GM18508 (cell line): ENCODE measurements around the gene UNC5CL.
"Not testable (repeated sequence)": the region's sequence is repeated elsewhere in the genome, so short reads cannot be mapped to it uniquely, and the experiment has no call there.

Source experiments
- ATAC-seq: cut with Tn5 transposase; IDR thresholded peaks from one replicate; pipeline ENCODE4 v1.9.1; 2021; ENCODE audit warnings: moderate number of reproducible peaks; ENCODE audit not compliant: insufficient read depth, unreplicated experiment

UNC5CL gene

GRCh38 chr6:41011673-41012072, 27.3 kb downstream of the UNC5CL start:
- ATAC-seq = no peak

DNA sequence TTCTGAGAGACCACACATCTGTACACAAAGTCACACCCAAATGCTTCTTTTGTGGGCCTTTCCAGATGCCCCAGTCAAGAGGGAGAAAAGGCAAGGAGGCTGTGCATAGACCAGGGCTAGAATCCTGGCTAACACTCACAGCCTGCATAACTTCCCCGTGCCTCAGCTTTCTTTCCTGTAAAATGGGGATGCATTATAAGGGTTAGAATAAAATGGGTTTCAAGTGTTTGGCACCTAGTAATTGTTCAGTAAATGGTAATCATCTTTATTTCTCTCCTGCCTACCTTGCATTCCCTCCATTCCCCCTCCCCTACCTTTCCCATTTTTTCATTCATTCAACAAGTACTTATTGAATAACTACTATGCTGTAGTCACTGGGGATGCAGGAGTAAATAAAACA, 29.4 kb downstream of the UNC5CL start:
- no peak for ATAC-seq

DNA sequence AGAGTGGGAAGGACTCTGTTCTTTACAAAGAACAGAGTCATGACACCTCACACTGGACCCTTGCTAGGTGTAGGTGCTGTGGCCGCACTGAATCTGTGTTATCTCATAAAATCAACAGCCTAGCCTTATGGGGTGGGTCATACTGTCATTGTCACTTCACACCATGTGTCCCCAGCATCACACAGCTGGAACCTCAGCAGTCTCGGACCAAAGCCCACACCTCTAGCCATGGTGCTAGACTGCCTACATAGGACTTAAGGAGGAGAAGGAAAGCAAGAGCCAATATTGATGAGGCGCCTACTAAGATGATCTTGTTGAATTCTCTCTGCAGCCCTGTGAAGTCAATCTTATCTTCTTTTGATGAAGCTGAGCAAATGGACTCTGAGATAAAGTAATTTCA, 31.0 kb downstream of the UNC5CL start:
- ATAC-seq = no peak

DNA sequence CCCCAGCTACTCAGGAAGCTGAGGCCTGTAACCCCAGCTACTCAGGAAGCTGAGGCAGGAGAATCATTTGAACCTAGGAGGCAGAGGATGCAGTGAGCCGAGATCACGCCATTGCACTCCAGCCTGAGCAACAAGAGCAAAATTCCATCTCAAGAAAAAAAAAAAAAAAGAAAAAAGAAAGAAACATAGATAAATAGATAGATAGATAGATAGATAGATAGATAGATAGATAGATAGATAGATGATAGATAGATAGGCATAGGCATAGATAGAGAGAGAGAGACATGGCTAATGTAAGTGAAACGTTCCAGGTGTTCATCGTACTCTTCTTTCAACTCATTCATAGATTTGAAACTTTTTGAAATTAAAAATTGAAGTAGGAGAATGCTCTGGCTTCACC, 32.0 kb downstream of the UNC5CL start:
- not testable (repeated sequence) for ATAC-seq

DNA sequence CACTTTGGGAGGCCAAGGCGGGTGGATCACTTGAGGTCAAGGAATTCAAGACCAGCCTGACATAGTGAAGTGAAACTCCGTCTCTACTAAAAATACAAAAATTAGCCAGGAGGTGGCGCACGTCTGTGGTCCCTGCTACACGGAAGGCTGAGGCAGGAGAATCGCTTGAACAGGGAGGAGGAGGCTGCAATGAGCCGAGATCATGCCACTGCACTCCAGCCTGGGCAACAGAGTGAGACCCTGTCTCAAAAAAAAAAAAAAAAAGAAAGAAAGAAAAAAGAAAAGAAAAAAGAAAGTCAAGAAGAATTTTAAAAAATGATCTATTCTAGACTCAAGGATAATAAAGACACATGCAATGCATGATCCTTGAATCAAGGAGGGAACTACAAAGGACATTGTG, 32.8 kb downstream of the UNC5CL start:
- not testable (repeated sequence) for ATAC-seq

DNA sequence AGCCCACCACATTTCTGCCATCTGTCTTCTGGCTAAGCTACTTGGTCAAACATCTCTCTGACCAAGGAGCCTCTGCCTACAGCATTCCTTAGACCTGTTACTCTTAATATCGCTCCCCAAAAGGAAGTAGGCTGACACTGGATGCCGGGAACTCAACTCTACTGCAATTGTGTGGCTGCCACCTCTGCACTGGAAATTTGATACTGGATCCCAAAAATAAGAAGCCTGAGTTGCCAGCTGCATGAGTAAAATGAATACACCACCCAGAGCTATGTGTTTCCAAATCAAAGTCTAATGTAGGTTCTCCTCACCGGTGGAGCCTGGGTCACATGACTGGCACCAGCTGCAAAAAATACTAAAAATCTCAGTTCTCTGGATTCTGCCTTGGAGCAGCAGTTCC, 36.9 kb downstream of the UNC5CL start:
- no peak for ATAC-seq

DNA sequence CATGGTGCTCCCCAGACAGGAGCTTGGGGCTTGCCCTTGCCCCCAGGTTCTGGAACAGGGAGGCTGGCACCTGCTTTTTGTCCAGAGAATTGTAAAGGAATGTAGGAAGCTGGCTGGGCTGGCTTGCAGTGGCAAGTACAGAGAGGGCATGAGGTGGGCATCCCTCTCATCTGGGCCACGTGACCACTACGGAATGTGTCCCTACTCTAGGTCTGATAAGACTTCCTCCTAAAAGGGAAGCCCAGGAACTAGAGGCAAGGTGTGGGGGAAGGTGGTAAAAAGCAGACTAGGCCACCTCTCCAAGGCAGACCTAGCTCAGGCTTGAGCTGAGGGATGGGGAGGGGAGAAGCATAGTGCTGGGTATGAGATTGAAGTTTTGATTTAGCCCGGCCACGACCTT, 38.8 kb downstream of the UNC5CL start:
- ATAC-seq = no peak

GRCh38 chr6:40999569-40999968, 39.5 kb downstream of the UNC5CL start:
- no peak for ATAC-seq

DNA sequence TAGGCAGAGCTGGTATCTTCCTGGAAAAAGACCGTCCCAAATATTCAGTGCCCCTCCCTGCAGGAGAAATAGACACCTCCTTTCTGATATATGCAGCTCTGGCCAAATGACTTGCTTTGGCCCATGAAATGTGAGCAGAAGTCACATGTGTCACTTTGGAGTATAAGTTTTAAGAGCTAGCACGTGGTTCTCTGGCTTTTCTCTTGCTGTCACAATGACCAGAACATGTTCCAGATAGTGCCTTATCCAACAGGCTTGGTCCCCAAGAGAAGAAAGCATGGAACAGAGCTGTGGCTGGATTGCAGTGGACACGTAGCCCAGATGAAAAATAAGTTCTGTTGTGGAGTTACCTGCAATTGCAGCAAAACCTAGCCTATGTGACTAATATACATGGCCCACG, 40.4 kb downstream of the UNC5CL start:
- ATAC-seq = no peak

DNA sequence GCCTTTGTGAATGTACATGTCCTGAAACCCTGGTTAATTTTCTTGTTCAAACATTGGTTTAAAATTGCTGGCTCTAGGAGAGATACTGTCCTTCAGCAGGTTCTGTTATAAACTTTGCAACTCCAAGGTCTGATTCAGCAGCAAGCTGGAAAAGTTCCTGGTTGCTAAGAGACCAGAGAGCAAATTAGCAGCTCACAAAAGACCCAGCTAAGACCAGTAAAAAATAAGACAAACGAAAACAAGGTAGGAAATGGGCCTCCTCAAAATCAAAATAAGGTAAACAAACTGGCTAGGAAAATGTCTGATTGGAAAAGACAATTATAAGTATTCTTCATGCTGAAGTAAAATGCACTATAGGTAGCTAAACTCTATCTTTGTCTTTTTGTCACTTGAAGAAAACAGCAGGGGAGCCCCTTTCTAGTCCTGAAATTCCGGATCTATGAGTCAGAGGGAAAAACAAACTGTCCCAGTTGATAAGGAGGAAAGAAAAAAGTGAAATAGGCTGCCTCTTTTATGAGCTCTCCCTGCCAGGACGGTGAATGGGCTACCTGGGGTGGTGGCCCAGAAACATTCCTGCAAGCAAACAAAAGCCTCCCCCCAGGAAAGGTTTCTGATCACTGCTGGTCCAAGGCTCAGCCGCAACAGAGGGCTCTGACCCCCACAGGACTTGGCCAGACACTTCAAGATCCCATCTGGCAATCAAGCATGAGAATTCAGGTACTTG, 41.6 kb downstream of the UNC5CL start:
- ATAC-seq = no peak

GRCh38 chr6:40996591-40997233, 42.3 kb downstream of the UNC5CL start:
- ATAC-seq = no peak

DNA sequence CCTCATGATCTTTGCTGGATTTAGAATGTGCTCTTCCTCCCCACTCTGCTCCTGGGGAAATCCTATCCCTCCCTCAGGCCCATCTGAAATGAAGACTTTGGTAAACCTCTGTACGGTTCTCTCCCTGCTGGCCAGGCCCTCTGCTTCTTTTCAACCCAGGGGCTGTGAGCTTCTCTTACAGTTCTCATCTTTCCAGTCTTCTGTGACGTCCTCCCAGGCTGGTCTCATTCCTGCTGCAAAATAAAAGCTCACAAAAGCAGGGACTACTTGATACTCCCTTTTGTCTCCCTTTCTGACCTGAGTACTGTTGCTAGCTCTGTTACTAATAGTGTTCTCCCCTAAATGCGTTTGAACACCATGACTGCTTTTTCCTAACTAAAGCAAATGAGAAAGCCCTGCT, 46.3 kb downstream of the UNC5CL start:
- no peak for ATAC-seq

DNA sequence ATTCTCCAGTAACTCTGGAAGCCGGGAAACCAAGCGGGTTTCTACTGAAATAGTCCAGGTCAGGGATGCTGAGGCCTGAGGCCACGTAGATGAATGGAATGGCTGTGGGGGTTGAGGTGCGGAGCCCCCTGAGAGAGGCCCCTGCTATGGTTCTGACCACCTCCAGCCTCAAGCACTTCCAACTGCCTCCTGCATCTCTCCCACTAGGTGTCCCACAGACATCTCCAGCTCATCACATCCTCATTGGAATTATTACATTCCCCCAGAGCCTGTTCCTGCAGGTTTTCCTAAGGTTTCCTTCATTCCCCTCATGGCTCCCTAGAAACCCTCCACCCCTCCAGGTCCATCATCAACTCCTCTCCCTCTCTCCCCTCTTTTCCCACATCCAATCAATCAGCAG, 48.7 kb downstream of the UNC5CL start:
- no peak for ATAC-seq

- no peak for ATAC-seq
Observed at GRCh38 chr6:40989204-40990169, 49.5 kb downstream of the UNC5CL start.

DNA sequence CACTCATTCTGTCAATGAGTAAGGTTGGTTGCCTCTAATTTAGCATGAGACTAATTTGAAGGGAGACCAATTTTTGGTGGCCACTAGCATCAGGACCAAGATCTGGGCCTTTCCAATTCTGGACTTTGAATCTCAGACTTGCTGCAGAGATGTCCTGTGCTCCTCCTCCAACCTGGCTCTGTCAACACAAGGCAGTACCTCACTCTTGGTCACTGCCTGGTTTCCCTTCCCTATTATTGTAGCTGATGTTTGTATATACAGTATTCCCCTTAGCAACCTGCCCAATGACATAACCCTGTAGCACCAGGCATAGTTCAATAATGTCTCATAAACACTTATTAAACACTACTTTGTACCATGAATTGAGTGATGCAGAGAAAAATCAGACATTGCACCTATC, 50.4 kb downstream of the UNC5CL start:
- ATAC-seq = no peak

DNA sequence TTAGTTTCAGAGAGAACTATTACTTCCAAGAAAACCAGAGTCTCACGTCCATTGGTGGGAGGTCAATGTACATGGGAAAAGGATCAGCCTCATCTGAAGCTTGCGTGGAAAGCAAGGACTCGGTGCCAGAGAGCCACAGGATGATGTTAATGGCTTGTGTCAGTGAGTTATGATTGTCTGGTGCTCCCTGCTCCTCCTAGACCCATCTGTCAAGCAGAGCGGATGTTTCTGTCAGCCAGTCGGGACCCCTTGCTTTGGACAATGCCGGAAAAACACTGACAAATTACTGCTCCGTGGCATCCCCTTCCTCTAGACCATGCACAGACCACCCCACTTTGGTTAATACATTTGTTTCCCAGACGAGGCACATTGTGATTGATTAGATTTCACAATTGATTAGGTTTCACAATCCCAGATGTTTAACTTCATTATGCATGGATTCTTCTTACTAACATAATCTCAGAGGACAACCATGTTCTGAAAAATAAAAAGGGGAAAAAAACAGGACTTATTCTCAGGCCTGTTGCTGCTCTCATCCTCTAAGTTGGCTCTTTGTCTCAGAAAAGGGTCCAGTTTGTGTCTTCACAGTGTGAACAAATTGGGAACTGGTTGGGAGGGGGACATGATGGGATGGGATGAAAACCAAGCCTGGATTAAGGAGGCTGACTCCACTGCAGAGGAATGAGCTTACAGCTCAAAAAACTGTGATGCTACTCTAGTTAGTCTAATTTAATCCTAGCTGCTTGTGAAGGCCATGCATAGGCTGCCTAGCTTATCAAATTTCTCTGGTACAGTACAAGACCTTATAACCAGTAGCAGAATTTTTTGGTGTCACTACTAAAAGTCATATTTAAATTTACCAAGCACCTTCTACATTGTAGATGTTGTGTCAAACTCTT, 51.9 kb downstream of the UNC5CL start:
- ATAC-seq = no peak

DNA sequence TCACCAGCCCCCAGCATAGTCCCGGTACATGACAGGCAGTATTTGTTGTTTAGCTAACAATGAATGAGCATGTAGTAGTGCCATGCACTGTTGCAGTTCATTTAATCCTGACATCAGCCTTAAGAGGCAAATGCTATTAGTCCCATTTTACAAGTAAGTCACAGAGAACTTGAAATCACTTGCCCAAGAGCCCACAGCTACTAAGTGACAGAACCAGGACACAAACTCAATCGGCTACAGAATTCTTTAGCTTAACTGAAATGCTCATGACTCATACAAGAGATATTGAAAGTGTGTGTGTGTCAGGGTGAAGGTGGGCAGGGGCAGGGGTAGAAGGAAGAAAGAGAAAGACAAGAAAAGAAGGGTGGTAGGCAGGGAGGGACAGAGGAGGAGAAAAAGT, 52.7 kb downstream of the UNC5CL start:
- no peak for ATAC-seq

- ATAC-seq = no peak
Observed at GRCh38 chr6:40983752-40984151, 55.3 kb downstream of the UNC5CL start.

- ATAC-seq = no peak
Observed at GRCh38 chr6:40982917-40983316, 56.1 kb downstream of the UNC5CL start.

- ATAC-seq = no peak
Observed at GRCh38 chr6:40978687-40979289, 60.2 kb downstream of the UNC5CL start.
